SKM-1 treated with dmso at 0.1 percent for 144 hours (cell line): ENCODE measurements around the gene HNMT.
"Not testable (repeated sequence)": the region's sequence is repeated elsewhere in the genome, so short reads cannot be mapped to it uniquely, and the experiment has no call there.

ENCODE experiments used
- DNase-seq: peaks from one replicate; lab custom pipeline; 2025; ENCODE audit not compliant: unreplicated experiment; lab: John Stamatoyannopoulos, UW

HNMT gene

DNA sequence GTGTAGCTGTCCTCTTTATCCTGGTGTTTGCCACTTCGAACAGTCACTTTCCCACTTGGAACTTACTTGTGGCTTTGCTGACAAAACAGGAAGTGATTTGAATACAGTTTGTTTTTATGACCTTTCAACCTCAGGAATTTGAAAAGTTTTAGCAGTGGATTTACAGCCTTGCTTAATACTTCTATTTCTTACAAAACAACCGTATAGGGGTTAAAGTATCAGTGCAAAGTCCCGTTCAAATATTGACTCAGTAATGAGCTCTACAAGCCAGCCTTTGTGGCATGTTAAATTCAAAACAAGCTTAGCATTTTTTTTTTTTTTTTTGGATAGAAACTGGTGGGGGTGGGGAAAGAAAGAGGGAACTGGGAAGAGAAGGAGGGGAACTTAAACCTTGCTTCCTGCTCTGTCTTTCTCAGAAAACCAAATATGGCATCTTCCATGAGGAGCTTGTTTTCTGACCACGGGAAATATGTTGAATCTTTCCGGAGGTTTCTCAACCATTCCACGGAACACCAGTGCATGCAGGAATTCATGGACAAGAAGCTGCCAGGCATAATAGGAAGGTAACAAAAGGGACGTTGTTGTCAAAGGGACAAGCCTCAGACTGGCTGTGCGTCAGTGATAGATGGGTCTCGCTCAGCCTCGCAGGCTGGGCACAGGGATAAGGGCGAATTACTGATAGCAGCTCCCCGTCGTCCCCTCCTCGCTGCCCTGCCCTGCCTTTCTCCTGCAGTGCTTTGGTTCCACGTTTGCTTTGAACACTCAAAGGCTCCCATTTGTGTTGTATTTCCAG is at the start of gene HNMT:
HNMT (plus strand) TSS at position 408 of the 793 bp plus-strand sequence; CDS start at position 427, 19 bp downstream.
- peak; percentile 47 for DNase-seq

GRCh38 chr2:137921105-137921880 is 43.0 kb upstream of the HNMT start:
- peak; percentile 2 for DNase-seq

GRCh38 chr2:137922171-137922570 is 42.1 kb upstream of the HNMT start:
- DNase-seq = not testable (repeated sequence)

DNA sequence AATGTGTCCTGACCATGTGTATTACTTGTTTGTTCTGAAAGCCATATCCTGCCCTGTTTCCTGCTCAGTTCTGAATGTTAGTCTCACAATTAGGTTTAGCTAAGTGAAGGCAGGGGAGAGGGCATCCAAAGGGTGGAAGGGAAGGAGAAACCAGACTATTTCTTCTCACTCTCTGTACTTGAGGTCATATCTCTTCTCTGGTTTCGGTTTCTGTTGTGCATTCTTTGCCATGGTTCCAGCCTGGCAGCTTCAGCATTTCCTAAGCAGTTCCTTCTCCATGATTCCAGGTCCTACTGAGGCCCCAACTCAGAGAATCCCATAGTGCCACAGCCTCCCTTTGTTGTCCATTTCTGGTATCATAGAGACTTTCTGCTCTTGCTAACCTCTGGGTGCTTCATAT is 40.3 kb upstream of the HNMT start:
- no peak for DNase-seq

- DNase-seq = no peak
Observed at GRCh38 chr2:137925599-137925998, 38.7 kb upstream of the HNMT start.

- no peak for DNase-seq
Observed at GRCh38 chr2:137927846-137928245, 36.4 kb upstream of the HNMT start.

DNA sequence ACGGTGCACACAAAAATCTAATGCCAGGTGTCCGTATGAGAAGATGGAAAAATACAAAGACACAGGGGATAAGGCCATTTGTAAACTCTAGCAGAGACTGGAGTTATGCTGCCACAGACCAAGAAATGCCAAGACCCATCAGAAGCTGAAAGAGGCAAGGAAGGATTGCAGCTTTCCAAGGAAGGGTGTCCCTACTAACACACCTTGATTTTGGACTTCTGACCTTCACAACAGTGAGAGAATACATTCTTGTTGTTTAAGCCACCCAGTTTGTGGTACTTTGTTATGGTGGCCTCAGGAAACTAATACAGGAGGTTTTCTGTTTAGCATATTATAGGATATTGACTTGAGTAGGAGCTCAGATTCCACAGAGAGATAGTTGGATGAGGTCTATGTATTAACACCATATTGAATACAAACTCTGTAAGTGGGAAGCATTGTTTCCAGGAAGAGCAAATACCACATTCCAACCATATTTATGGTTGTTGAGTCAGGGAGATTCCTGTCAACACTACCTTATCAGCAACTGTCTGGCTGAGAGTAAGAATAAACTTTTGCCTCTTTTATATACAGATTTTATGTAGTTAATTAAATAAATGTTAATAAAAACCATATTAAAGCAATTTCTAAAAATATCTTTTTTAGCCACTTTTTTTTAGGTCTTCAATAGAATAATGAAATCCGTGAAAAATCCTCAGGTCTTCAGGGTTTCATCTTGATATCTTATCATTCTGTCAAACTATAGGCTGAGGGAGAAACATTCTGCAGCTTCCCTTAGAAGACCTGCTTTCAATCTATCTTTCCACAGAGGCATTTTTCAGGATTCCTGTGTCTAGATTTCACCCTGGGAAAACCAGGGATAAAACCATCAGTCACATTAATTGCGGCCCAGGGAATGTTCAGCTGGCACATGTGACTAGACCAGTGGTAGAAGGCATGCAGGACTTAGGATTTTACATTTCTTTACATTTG is 35.4 kb upstream of the HNMT start:
- DNase-seq = no peak

- DNase-seq = no peak
Observed at GRCh38 chr2:137929519-137929916, 34.8 kb upstream of the HNMT start.

DNA sequence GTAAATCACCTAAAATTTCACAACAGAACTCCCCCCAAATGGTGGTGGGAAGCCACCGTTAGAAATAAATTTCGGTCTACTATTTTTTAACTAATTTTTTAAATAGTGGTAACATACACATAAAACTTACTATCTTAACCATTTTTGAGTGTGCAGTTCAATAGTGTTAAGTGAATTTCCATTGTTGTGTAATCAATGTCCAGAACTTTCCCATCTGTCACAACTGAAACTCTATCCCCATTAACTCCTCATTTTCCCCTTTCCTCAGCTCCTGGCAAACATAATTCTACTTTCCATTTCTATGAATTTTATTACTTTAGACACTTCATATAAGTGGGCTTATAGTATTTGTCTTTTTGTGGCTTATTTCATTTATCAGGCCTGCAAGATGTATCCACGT is 34.1 kb upstream of the HNMT start:
- no peak for DNase-seq

DNA sequence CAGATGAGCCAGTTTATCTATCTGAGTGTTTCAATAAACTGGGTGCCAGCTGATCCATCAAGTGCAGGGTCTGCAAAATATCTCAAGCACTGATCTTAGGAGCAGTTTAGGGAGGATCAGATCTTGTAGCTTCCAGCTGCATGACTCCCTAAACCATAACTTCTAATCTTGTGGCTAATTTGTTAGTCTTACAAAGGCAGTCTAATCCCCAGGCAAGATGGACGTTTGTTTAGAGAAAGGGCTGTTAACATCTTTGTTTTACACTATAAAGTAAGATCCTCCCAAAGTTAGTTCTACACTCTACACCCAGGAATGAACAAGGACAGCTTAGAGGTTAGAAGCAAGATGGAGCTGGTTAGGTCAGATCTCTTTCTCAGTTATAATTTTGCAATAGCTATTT is 28.7 kb upstream of the HNMT start:
- no peak for DNase-seq

DNA sequence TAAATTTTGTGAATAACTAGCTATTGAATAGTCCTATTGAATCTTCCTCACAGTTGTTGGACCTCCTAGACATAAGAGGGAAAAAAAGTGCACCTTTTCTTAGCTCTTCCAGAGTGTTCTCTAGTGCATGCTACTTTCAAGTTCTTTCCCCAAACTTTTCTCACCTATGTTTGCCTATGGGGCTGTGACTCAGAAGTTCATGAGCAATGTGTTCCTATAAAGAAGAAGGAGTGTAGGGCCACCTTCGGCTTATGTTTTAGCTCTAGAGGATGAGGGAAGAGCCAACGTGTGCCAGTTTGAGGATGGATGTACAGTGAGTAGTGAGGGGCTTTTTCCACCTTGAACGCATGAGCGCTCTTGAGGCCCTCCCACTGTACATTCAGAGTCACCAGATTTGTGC is 27.0 kb upstream of the HNMT start:
- DNase-seq = no peak

- no peak for DNase-seq
Observed at GRCh38 chr2:137937778-137938177, 26.5 kb upstream of the HNMT start.

DNA sequence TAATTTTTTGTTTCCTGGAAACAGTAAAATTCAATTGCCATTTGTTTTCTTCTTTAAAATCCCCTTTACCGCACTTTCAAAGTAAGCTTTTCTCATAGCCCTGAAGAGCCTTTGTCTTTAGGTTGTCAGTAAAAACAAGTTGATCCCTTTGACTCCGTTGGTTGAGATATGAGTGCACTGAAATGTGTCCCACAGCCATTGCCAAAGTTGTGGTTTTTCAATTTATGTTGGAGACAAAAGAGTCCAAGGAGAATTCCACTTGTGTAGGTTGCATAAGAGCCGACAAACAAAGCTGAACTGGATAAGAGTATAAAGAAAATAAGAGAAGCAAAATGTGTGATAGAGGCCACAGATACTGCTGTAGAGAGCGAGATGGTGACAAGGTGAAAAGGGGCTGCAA is 26.1 kb upstream of the HNMT start:
- no peak for DNase-seq

- DNase-seq = no peak
Observed at GRCh38 chr2:137939026-137939425, 25.2 kb upstream of the HNMT start.

- no peak for DNase-seq
Observed at GRCh38 chr2:137940154-137940553, 24.1 kb upstream of the HNMT start.

- DNase-seq = no peak
Observed at GRCh38 chr2:137942037-137942832, 22.0 kb upstream of the HNMT start.

- DNase-seq = no peak
Observed at GRCh38 chr2:137942833-137943677, 21.2 kb upstream of the HNMT start.

- no peak for DNase-seq
Observed at GRCh38 chr2:137943678-137944347, 20.5 kb upstream of the HNMT start.

DNA sequence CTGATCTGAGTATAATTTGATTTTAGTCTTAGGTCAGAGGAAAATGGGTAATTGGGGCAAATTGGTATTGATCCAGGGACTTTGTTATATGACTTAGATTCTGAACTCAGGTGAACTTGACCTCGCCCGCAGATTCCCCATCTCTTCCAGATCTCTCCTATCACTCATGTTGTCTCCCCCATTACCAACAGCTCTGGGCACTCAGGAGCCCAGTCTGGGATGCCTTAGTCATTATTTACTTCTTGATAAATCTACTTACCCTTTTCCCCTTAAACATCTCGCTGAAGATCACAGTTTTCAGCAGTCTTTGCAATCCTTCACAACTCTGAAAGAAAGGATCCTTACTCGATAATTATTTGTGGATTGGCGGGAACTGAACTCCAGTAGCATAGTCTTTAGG is 19.6 kb upstream of the HNMT start:
- DNase-seq = no peak
